GM12892 (cell line): ENCODE results near the gene SMARCC1.

ENCODE experiments used
- POLR2A ChIP-seq: IDR thresholded peaks from 2 replicates; pipeline ENCODE4 v1.6.1; 2011; ENCODE audit warnings: low read depth, low read length, control low read depth
- POLR2AphosphoS5 ChIP-seq: IDR thresholded peaks from 2 replicates; pipeline ENCODE4 v1.6.1; 2011; ENCODE audit warnings: low read depth, low read length, control low read depth

- TF ChIP-seq POLR2A, result no peak
- no peak for TF ChIP-seq POLR2AphosphoS5
These were observed 22.9 kb upstream of the SMARCC1 start for GRCh38 chr3:47804577-47804976.
